ENCODE measurements around the gene LYPD1.

GRCh38 chr2:132595186-132595585, 74.8 kb downstream of the LYPD1 start:
- TF ChIP-seq MAFK (IDR thresholded peaks at IDR 0.05; ENCODE audit: low read depth, low read length) (no peak), CTCF (conservative IDR thresholded peaks at IDR 0.05; ENCODE audit: low read depth, low read length) (no peak), POLR2A (IDR thresholded peaks at IDR 0.05; ENCODE audit: low read depth, low read length) (no peak), RFX5 (IDR thresholded peaks at IDR 0.05; ENCODE audit: low read depth, low read length) (no peak), RAD21 (IDR thresholded peaks at IDR 0.05; ENCODE audit: low read length) (no peak), FOS (IDR thresholded peaks at IDR 0.05; ENCODE audit: low read depth, low read length) (no peak), USF2 (IDR thresholded peaks at IDR 0.05; ENCODE audit: low read depth, low read length) (no peak)

Data from IMR-90 (cell line).